Stimulated activated naive CD8-positive, alpha-beta T cell treated with anti-CD3 and anti-CD28 coated beads, Interleukin-15, Interleukin-2, amounts not matched to agents 100 U/mL and 50 U/mL, for 24 hours (primary cell): Measurements from ENCODE around the gene CAPN14.
A peak's percentile ranks its signal among the peaks of the same experiment; 100 is the strongest.

Experiments used
- ATAC-seq: fragments of 150-1000 bp; cut with Tn5 transposase; one replicate; pipeline ENCODE4 v1.10.0; 2021
- DNase-seq: peaks from one replicate; pipeline ENCODE4 v3.0.0; 2021

Gene CAPN14

GRCh38 chr2:31140151-31140550 is 77.2 kb downstream of the CAPN14 start:
- ATAC-seq (no peak), DNase-seq (no peak)

- DNase-seq: no peak
- ATAC-seq: no peak
Observed at GRCh38 chr2:31139671-31140070, 77.6 kb downstream of the CAPN14 start.

- ATAC-seq (peak; percentile 79), DNase-seq (peak; percentile 71)
Observed at GRCh38 chr2:31138037-31138962, 79.0 kb downstream of the CAPN14 start, which contains the start of gene GALNT14. Gene GALNT14, minus strand, starts transcription at chr2:31138440. Its CDS starts 354 bp downstream, at chr2:31138086.

- ATAC-seq: no peak
- peak; percentile 9 for DNase-seq
Observed at GRCh38 chr2:31137211-31138036, 79.9 kb downstream of the CAPN14 start.

GRCh38 chr2:31136732-31137131 is 80.6 kb downstream of the CAPN14 start:
- ATAC-seq: no peak
- peak; percentile 3 for DNase-seq

GRCh38 chr2:31136000-31136399 is 81.3 kb downstream of the CAPN14 start:
- ATAC-seq (no peak), DNase-seq (no peak)

GRCh38 chr2:31134480-31134879 is 82.8 kb downstream of the CAPN14 start:
- ATAC-seq: no peak
- no peak for DNase-seq

GRCh38 chr2:31132786-31133185 is 84.5 kb downstream of the CAPN14 start:
- DNase-seq: no peak
- no peak for ATAC-seq

- no peak for DNase-seq
- ATAC-seq: no peak
Observed at GRCh38 chr2:31131871-31132270, 85.4 kb downstream of the CAPN14 start.

GRCh38 chr2:31129375-31130171 is 87.7 kb downstream of the CAPN14 start:
- DNase-seq: no peak
- no peak for ATAC-seq

GRCh38 chr2:31127931-31128330 is 89.4 kb downstream of the CAPN14 start:
- no peak for DNase-seq
- ATAC-seq: no peak

- ATAC-seq (no peak), DNase-seq (no peak)
Observed at GRCh38 chr2:31125918-31126695, 91.2 kb downstream of the CAPN14 start.

GRCh38 chr2:31124904-31125303 is 92.4 kb downstream of the CAPN14 start:
- ATAC-seq (no peak), DNase-seq (no peak)
